ENCODE data around the gene KLHDC4.
"Not testable (repeated sequence)": the region's sequence is repeated elsewhere in the genome, so short reads cannot be mapped to it uniquely, and the experiment has no call there.

KLHDC4 gene

GRCh38 chr16:87765776-87766484 is at the start of gene KLHDC4:
Gene KLHDC4, minus strand, starts transcription at chr16:87765986. Its CDS starts 96 bp downstream, at chr16:87765890.
- Histone ChIP-seq H3K9me3 (ENCODE audit: control insufficient read depth, low read length) (no peaks in the 10 kb centered on the region), H3K4me3 (ENCODE audit: low read length) (peak within 1 kb of the TSS; percentile 74), H3K27me3 (ENCODE audit: control insufficient read depth, insufficient read depth, low read length) (no peaks in the 10 kb centered on the region), H3K36me3 (ENCODE audit: control insufficient read depth, insufficient read depth, low read length) (no peaks in the 10 kb centered on the region), H3K4me1 (ENCODE audit: control insufficient read depth, insufficient read depth, low read length) (peaks cover 8% of the 10 kb centered on the region), H3K9ac (ENCODE audit: low read length) (peak within 1 kb of the TSS; percentile 94)

- Histone ChIP-seq H3K4me1 (ENCODE audit: control insufficient read depth, insufficient read depth, low read length) (no peaks in the 10 kb centered on the region), H3K4me3 (ENCODE audit: low read length) (no peak overlapping the region), H3K36me3 (ENCODE audit: control insufficient read depth, insufficient read depth, low read length) (no peaks in the 10 kb centered on the region), H3K27me3 (ENCODE audit: control insufficient read depth, insufficient read depth, low read length) (no peaks in the 10 kb centered on the region), H3K9me3 (ENCODE audit: control insufficient read depth, low read length) (no peaks in the 10 kb centered on the region), H3K9ac (ENCODE audit: low read length) (no peak overlapping the region)
Measured at GRCh38 chr16:87815567-87815966, 49.8 kb upstream of the KLHDC4 start.

GRCh38 chr16:87812200-87812656 is 46.4 kb upstream of the KLHDC4 start:
- Histone ChIP-seq H3K9me3 (ENCODE audit: control insufficient read depth, low read length) (no peaks in the 10 kb centered on the region), H3K4me3 (ENCODE audit: low read length) (no peak overlapping the region), H3K27me3 (ENCODE audit: control insufficient read depth, insufficient read depth, low read length) (peaks cover 5% of the 10 kb centered on the region), H3K4me1 (ENCODE audit: control insufficient read depth, insufficient read depth, low read length) (peaks cover 7% of the 10 kb centered on the region), H3K36me3 (ENCODE audit: control insufficient read depth, insufficient read depth, low read length) (no peaks in the 10 kb centered on the region), H3K9ac (ENCODE audit: low read length) (no peak overlapping the region)

- H3K4me1 ChIP-seq (ENCODE audit: control insufficient read depth, insufficient read depth, low read length), result peaks cover 15% of the 10 kb centered on the region
- not testable (repeated sequence) for H3K27me3 ChIP-seq (ENCODE audit: control insufficient read depth, insufficient read depth, low read length); H3K9me3 ChIP-seq (ENCODE audit: control insufficient read depth, low read length); H3K9ac ChIP-seq (ENCODE audit: low read length); H3K36me3 ChIP-seq (ENCODE audit: control insufficient read depth, insufficient read depth, low read length); H3K4me3 ChIP-seq (ENCODE audit: low read length)
Measured at GRCh38 chr16:87811454-87811853, 45.7 kb upstream of the KLHDC4 start.

GRCh38 chr16:87809150-87809902 is 43.5 kb upstream of the KLHDC4 start:
- no peak overlapping the region for H3K4me3 ChIP-seq (ENCODE audit: low read length)
- H3K9ac ChIP-seq (ENCODE audit: low read length), result no peak overlapping the region

GRCh38 chr16:87808108-87808507 is 42.3 kb upstream of the KLHDC4 start:
- no peaks in the 10 kb centered on the region for H3K9me3 ChIP-seq (ENCODE audit: control insufficient read depth, low read length)
- H3K27me3 ChIP-seq (ENCODE audit: control insufficient read depth, insufficient read depth, low read length), result peaks cover 5% of the 10 kb centered on the region
- no peak overlapping the region for H3K9ac ChIP-seq (ENCODE audit: low read length)
- H3K4me3 ChIP-seq (ENCODE audit: low read length), result no peak overlapping the region
- H3K36me3 ChIP-seq (ENCODE audit: control insufficient read depth, insufficient read depth, low read length), result no peaks in the 10 kb centered on the region
- H3K4me1 ChIP-seq (ENCODE audit: control insufficient read depth, insufficient read depth, low read length), result peaks cover 24% of the 10 kb centered on the region

More at GRCh38 chr16:87809150-87809902, 43.5 kb upstream of the KLHDC4 start:
- Histone ChIP-seq H3K4me1 (ENCODE audit: control insufficient read depth, insufficient read depth, low read length) (peaks cover 24% of the 10 kb centered on the region), H3K9me3 (ENCODE audit: control insufficient read depth, low read length) (no peaks in the 10 kb centered on the region), H3K36me3 (ENCODE audit: control insufficient read depth, insufficient read depth, low read length) (no peaks in the 10 kb centered on the region), H3K27me3 (ENCODE audit: control insufficient read depth, insufficient read depth, low read length) (peaks cover 5% of the 10 kb centered on the region)

- H3K36me3 ChIP-seq (ENCODE audit: control insufficient read depth, insufficient read depth, low read length), result no peaks in the 10 kb centered on the region
- H3K4me3 ChIP-seq (ENCODE audit: low read length), result no peak overlapping the region
- no peaks in the 10 kb centered on the region for H3K9me3 ChIP-seq (ENCODE audit: control insufficient read depth, low read length)
- H3K27me3 ChIP-seq (ENCODE audit: control insufficient read depth, insufficient read depth, low read length), result peaks cover 5% of the 10 kb centered on the region
- H3K9ac ChIP-seq (ENCODE audit: low read length), result peak overlapping the region; percentile 56
- H3K4me1 ChIP-seq (ENCODE audit: control insufficient read depth, insufficient read depth, low read length), result peaks cover 24% of the 10 kb centered on the region
Measured at GRCh38 chr16:87806641-87807546, 41.1 kb upstream of the KLHDC4 start.

GRCh38 chr16:87806261-87806640 is 40.5 kb upstream of the KLHDC4 start:
- H3K9ac ChIP-seq (ENCODE audit: low read length), result peak overlapping the region; percentile 56
- no peaks in the 10 kb centered on the region for H3K9me3 ChIP-seq (ENCODE audit: control insufficient read depth, low read length)
- H3K4me1 ChIP-seq (ENCODE audit: control insufficient read depth, insufficient read depth, low read length), result peaks cover 24% of the 10 kb centered on the region

GRCh38 chr16:87803385-87803784 is 37.6 kb upstream of the KLHDC4 start:
- Histone ChIP-seq H3K36me3 (ENCODE audit: control insufficient read depth, insufficient read depth, low read length) (no peaks in the 10 kb centered on the region), H3K9ac (ENCODE audit: low read length) (no peak overlapping the region), H3K4me3 (ENCODE audit: low read length) (no peak overlapping the region), H3K9me3 (ENCODE audit: control insufficient read depth, low read length) (no peaks in the 10 kb centered on the region), H3K27me3 (ENCODE audit: control insufficient read depth, insufficient read depth, low read length) (no peaks in the 10 kb centered on the region), H3K4me1 (ENCODE audit: control insufficient read depth, insufficient read depth, low read length) (peaks cover 20% of the 10 kb centered on the region)

More at GRCh38 chr16:87806261-87806640, 40.5 kb upstream of the KLHDC4 start:
- Histone ChIP-seq H3K27me3 (ENCODE audit: control insufficient read depth, insufficient read depth, low read length) (peaks cover 5% of the 10 kb centered on the region), H3K4me3 (ENCODE audit: low read length) (no peak overlapping the region), H3K36me3 (ENCODE audit: control insufficient read depth, insufficient read depth, low read length) (no peaks in the 10 kb centered on the region)

- Histone ChIP-seq H3K9ac (ENCODE audit: low read length) (no peak overlapping the region), H3K4me1 (ENCODE audit: control insufficient read depth, insufficient read depth, low read length) (peaks cover 20% of the 10 kb centered on the region), H3K36me3 (ENCODE audit: control insufficient read depth, insufficient read depth, low read length) (no peaks in the 10 kb centered on the region), H3K9me3 (ENCODE audit: control insufficient read depth, low read length) (no peaks in the 10 kb centered on the region), H3K27me3 (ENCODE audit: control insufficient read depth, insufficient read depth, low read length) (no peaks in the 10 kb centered on the region), H3K4me3 (ENCODE audit: low read length) (no peak overlapping the region)
Measured at GRCh38 chr16:87802670-87803069, 36.9 kb upstream of the KLHDC4 start.

GRCh38 chr16:87801679-87802259 is 36.0 kb upstream of the KLHDC4 start:
- Histone ChIP-seq H3K9ac (ENCODE audit: low read length) (no peak overlapping the region), H3K4me1 (ENCODE audit: control insufficient read depth, insufficient read depth, low read length) (peaks cover 12% of the 10 kb centered on the region), H3K4me3 (ENCODE audit: low read length) (no peak overlapping the region), H3K36me3 (ENCODE audit: control insufficient read depth, insufficient read depth, low read length) (no peaks in the 10 kb centered on the region), H3K9me3 (ENCODE audit: control insufficient read depth, low read length) (no peaks in the 10 kb centered on the region), H3K27me3 (ENCODE audit: control insufficient read depth, insufficient read depth, low read length) (no peaks in the 10 kb centered on the region)
